HL-60 (cell line): ENCODE measurements around the gene BABAM2.

ENCODE experiments used
- CTCF ChIP-seq: IDR thresholded peaks from one replicate; pipeline ENCODE4 v1.5.1; 2011; ENCODE audit warnings: low read length, control low read depth, inconsistent platforms; ENCODE audit not compliant: insufficient read depth
- POLR2AphosphoS5 ChIP-seq: IDR thresholded peaks from 2 replicates; pipeline ENCODE4 v1.6.1; 2012; ENCODE audit warnings: low read depth
- TF ChIP-seq, protein P1 (sequence below): IDR thresholded peaks from 2 replicates; pipeline ENCODE4 v1.6.1; 2012; ENCODE audit warnings: low read depth; ENCODE audit not compliant: insufficient replicate concordance

GRCh38 chr2:27902098-27902497 lies 11.6 kb downstream of the BABAM2 start:
- no peak for TF ChIP-seq CTCF
- no peak for TF ChIP-seq POLR2AphosphoS5
- TF ChIP-seq, protein P1, sequence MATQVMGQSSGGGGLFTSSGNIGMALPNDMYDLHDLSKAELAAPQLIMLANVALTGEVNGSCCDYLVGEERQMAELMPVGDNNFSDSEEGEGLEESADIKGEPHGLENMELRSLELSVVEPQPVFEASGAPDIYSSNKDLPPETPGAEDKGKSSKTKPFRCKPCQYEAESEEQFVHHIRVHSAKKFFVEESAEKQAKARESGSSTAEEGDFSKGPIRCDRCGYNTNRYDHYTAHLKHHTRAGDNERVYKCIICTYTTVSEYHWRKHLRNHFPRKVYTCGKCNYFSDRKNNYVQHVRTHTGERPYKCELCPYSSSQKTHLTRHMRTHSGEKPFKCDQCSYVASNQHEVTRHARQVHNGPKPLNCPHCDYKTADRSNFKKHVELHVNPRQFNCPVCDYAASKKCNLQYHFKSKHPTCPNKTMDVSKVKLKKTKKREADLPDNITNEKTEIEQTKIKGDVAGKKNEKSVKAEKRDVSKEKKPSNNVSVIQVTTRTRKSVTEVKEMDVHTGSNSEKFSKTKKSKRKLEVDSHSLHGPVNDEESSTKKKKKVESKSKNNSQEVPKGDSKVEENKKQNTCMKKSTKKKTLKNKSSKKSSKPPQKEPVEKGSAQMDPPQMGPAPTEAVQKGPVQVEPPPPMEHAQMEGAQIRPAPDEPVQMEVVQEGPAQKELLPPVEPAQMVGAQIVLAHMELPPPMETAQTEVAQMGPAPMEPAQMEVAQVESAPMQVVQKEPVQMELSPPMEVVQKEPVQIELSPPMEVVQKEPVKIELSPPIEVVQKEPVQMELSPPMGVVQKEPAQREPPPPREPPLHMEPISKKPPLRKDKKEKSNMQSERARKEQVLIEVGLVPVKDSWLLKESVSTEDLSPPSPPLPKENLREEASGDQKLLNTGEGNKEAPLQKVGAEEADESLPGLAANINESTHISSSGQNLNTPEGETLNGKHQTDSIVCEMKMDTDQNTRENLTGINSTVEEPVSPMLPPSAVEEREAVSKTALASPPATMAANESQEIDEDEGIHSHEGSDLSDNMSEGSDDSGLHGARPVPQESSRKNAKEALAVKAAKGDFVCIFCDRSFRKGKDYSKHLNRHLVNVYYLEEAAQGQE: no peak
